SIG-M5 treated with dmso at 0.1 percent for 504 hours (cell line): Measurements from ENCODE around the gene ASPG.

ENCODE experiments used
- DNase-seq: peaks from one replicate; lab custom pipeline; 2025; ENCODE audit not compliant: unreplicated experiment; lab: John Stamatoyannopoulos, UW

Gene ASPG

DNA sequence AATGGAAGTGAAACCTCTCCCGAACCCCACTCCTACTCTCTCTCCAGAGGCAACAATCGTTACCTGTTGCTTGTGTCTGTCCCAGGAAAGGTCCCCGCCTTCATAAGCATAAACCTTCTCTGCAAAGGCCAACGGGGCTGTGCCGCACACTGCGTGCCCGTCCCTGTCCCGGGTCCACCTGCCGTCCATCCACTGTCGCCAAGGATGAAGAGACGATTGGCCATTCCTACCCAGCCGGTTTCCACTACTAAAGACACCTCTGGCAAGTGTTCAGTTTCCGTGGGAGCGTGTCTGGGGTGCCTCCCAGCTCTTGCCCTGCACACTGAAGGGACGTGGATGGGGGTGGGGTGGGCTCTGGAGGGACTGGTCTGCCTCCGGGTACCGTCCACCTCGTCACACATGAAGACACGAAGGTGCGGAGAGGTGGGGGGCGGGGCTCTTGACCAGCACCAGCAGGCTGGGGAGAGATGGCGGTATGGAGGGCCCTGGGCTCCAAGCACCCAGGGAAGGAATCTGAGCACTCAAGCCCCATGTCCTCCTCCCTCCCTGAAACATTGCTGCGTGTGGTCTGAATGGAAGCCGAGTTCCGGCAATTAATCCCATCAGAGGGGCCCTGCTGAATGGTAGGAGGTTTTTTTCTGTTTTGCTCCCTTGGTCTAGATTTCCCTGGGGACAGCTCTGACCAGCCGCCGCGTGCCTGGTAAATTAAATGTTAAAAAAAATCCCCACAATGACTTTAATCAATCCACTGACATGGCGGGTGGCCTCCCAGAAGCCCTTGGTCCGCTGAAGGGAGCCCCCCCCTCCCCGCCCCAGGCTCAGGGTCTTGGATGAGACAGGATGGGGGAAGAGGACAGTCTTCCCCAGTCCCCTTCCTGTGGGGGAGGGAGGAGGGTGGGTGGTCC, 48.8 kb downstream of the ASPG start:
- no peak for DNase-seq

- DNase-seq, result peak; percentile 26
Measured at GRCh38 chr14:104135121-104135903, 49.8 kb downstream of the ASPG start.

GRCh38 chr14:104135904-104136471, 50.5 kb downstream of the ASPG start:
- no peak for DNase-seq

DNA sequence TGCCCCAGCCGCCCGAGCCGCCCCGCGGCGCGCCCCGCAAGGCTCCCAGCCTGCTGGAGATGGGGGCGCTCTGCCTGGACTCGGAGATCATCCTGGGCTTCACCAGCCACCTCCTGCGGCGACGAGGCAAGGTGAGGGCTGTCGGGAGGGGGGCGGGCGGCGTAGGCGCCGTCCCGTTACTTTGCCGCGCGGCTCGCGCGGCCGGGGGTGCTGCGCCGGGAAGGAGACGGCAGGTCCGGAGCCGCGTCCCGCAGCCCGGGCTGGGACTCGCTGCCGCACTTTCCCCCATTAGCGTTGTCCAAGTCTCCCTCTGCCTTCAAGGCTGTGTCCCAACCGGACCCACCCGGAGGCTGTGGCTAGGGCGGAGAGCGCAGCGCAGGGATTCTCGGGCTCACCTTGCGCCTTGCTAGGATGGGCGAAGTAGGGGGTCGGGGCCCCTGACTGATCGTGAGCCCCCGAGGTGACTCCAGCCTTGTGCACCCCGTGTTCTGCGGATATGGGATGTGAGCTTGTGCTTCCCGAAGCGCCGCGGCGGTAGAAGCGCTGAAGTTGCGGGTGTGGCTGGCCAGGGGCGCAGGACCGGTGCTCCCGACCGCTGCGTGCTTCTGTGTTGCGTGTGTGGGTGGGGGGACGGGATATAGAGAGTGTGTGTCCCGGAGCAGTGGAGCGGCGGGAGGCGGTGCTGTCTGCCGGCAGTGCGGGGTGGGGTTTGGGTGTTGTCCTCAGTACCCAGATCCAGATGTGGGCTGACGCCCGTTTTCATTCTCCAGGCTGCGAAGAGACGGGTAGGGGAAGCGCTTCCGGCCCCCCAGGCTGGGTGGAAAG, 51.2 kb downstream of the ASPG start:
- no peak for DNase-seq

DNA sequence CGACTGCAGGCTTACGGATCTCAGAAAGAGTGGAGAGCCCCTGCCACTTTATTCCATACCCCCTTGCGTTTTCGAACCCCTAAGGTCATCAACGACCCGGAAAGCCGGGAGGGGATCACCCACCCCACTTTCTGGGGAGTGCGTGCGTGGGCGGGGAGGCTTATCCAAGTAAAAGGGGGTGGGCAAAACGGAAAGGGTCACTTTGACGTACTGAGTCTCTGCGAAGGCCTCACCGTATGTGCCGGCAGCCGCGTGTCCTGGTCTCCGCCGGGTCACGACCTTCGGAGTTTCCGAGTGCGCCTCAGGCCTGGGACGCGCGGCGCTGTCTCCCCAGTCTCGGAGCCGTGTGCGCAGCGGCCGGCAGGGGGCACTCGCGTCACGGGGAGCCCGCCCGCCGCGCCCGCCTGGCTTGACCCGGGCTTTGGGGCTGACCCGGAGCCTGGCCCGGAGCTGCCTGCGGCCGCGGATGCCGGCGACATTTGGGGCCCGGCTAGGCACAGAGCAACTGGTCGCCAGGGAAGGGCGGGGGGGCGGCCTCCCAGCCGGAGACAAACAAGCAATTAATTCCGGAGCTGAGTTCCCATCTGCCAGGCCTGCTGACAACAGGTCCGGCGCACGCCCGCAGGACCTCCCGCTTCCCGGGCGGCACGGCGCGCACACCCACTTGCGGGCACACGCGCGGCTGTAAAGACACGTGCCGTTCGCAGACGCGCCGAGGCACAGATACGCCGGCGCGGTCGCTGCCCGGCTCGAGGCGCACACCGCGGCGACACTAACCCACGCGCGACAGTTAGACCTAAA, 52.0 kb downstream of the ASPG start:
- DNase-seq, result peak; percentile 56

GRCh38 chr14:104138098-104138717, 52.7 kb downstream of the ASPG start, which contains the start of gene KIF26A:
TSS of gene KIF26A (plus strand) at chr14:104138587. CDS start at chr14:104138723, 136 bp downstream.
- peak; percentile 31 for DNase-seq

GRCh38 chr14:104138718-104139459, 53.4 kb downstream of the ASPG start:
- DNase-seq, result no peak

- DNase-seq, result no peak
Measured at GRCh38 chr14:104139460-104140212, 54.1 kb downstream of the ASPG start.

DNA sequence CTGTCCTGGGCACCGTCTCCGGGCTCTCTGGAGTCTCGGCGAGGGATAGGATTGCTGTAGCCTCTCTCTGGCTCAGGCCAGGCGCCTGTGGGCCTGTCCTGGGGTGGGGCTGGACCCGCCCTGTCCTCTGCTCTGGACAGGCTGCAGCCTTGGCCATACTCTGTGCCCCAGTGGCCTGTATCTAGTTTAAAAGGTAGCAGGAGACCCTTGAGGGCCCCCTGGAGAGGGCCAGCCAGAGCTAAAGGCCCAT, 54.6 kb downstream of the ASPG start:
- no peak for DNase-seq

DNA sequence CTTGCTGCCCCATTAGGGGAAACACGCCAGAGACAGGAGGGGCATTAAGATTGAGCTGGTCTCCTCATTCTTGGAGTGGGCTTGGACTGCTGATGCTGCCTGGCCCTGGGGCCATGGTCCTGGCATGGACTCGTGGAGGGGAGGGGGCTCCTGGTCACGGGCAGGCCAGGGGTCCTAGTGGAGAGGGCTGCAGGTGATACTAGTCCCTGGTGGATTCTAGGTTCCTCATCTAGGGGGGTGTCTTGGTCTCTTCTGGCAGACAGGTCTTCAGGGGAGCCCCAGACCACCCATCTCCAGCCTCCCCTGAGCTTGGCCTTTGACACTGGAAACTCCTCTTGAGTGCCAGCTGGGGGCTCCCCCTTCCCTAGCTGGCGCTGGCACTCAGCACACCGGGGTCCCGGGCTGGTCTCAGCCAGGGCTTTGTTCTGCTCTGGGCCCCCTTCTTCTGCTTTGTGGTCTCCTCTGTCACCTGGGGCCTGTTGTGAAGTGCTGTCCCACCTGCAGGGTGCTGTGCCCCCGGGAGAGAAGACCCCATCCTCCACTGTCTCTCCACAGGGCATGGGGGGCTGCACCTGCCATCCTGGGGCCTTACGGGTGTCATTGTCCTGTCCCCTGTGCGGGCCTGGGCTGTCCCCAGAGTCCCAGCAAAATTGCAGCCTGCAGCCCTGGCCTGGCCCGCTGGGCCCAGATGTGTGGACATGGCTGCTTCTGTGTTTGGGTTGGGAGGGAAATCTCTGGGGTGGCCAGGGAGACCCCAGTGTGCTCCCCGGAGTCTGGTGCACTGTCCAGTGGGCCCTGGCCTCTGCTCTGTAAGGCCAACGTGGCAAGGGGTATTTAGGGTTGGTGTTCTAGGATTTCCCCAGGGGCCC, 55.2 kb downstream of the ASPG start:
- no peak for DNase-seq

DNA sequence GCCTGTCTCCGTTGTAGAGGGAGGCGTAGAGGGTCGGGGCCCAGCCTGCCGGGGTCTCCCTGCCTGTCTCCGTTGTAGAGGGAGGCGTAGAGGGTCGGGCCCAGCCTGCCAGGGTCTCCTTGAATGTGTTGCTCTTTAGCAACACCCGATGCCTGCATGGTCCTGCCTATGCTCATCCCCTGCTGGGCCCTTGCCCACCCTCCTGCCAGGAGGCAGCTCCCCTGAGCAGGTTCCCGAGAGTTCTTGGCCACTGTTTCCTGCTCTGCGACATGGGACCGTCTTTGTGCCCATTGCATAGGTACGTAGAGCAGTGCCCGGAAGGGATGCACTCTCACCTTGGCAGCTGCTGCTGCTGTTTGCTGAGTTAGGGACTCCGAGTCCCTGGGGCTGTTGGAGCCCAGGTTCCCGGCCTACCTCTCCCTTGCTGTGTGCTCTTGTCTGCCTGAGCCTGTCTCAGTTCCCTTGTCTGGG, 56.2 kb downstream of the ASPG start:
- no peak for DNase-seq

DNA sequence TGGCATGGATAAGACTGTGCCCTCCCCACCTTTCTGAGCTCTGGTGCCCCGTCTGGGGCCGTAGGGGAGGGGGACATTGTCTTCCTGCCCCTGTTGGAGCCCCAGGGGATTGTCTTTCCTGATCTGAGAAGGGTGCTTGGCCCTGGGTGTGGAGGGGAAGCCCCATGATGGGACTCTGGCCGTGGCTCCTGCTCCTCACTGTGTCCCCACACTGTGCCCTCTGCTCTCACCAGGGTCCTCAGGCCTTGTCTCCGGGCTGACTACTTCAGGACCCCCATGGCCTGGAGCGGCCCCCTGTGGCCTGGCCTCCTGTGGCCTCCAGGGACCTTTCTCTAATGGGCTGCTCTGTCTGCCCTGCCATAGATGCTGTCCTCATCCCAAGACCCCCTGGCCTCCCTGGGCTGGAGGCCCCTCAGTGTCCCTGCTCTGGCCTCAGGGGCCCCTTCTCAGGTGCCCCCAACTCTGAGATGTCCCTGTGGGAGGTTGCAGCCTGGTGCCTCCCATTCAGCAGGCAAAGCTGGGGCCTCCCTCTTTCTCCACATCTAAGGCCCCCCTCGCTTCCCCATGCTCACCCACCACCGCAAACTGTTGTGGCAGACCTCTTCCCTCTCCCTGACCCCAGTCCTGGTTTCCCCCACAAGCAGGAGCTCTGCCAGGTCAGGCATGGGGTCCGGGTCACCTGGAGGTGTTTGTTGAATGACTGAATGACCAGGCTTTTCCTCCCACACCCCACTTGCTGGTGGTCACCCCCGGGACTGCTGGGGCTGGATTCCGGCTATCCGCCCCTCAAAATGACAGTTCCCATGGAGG, 56.8 kb downstream of the ASPG start:
- no peak for DNase-seq

GRCh38 chr14:104142946-104143470, 57.5 kb downstream of the ASPG start:
- no peak for DNase-seq

- DNase-seq, result no peak
Measured at GRCh38 chr14:104143521-104144452, 58.3 kb downstream of the ASPG start.

- no peak for DNase-seq
Measured at GRCh38 chr14:104144453-104144790, 58.9 kb downstream of the ASPG start.
